D721Med (cell line): ENCODE data around the gene JKAMP.

Experiments used
- DNase-seq: peaks from one replicate; pipeline ENCODE4 v3.0.0; 2011; ENCODE audit warnings: low spot score; ENCODE audit not compliant: insufficient read length
- FAIRE-seq: peaks from 2 replicates; lab custom pipeline; 2011; peaks lifted over from hg19 to GRCh38; lab: Jason Lieb, UNC
- TF ChIP-seq, protein P1 (sequence below): IDR thresholded peaks from 2 replicates; pipeline ENCODE4 v1.5.1; 2012; ENCODE audit warnings: mild to moderate bottlenecking, control low read depth; ENCODE audit not compliant: insufficient read depth; ENCODE audit errors: missing control alignments

The JKAMP gene

DNA sequence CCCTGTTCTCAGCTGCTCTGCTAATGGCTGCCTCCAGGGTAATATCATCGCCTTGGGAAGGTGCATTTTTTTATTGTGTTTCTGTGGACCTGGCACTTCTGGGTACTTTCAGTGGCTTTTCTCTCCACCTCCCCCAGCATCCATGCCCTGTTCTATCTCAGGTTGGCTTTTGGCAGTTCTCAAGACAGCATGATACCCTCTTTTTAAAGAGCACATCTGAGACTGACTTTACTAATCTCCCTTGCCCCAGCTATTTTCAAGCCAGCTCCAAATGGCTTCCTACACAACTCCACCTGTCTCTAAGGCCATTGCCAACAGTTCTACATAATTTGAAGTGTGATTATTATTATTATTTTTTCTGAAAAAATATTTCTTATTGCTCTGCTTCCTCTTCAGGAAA, 53.2 kb downstream of the JKAMP start:
- FAIRE-seq = no peak
- TF ChIP-seq, protein P1, sequence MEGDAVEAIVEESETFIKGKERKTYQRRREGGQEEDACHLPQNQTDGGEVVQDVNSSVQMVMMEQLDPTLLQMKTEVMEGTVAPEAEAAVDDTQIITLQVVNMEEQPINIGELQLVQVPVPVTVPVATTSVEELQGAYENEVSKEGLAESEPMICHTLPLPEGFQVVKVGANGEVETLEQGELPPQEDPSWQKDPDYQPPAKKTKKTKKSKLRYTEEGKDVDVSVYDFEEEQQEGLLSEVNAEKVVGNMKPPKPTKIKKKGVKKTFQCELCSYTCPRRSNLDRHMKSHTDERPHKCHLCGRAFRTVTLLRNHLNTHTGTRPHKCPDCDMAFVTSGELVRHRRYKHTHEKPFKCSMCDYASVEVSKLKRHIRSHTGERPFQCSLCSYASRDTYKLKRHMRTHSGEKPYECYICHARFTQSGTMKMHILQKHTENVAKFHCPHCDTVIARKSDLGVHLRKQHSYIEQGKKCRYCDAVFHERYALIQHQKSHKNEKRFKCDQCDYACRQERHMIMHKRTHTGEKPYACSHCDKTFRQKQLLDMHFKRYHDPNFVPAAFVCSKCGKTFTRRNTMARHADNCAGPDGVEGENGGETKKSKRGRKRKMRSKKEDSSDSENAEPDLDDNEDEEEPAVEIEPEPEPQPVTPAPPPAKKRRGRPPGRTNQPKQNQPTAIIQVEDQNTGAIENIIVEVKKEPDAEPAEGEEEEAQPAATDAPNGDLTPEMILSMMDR = no peak

DNA sequence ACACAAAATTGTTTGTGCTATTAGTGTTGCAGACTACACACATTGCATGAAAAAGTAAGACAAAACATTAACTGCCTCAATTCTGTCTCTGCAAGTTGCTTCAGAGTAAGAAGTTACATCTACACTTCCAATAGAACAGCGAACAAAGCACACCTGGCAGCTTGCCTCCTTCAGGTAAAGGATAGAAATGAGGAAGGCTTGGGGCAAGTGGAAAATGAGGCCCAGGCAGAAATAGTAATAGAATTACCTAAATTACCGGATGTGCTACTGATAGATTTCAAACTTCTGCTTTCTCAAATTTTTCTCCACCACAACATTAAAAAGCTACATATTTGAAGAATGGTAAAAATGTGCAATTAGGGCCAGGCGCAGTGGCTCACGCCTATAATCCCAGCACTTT, 54.6 kb downstream of the JKAMP start:
- DNase-seq (no peak), FAIRE-seq (no peak)
- TF ChIP-seq, protein P1 = no peak

More for the DNA sequence above, 53.2 kb downstream of the JKAMP start:
- no peak for DNase-seq

DNA sequence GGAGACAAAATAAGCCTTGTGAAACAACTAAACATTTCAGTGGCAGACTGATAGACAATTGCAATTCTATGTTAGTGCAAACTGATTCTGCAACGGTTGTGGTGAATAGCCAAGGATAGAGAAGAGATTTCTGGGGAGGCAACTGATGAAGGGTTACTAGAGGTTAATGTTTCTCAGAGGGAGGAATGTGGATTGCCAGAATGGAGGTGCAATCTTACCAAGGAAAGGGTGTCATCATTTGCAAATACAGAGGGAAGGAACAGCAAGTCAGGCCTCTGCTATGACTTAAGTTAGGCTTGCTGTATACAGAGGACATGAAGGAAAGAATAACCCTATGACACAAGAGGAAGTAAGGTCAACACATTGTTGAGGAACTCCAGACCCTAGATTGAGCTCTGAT, 56.5 kb downstream of the JKAMP start:
- no peak for FAIRE-seq

DNA sequence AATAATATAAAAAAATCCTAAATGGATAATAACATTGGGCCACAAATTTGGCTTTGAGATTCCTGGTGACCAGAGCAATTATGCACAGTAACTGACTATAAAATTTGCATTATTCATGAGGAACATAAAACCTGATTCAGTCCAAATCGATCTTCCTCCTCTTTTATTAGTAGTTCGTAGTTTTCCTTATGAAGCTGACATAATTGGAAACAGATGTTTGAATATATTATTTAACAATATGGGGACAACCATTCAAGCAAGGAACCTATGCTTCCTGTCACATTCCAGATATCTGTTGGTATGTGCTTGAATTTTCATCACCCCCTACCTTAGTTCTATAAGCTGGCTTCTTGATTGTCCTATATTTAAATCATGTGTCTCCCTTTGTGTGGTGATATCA, 57.4 kb downstream of the JKAMP start:
- TF ChIP-seq, protein P1 = no peak

More for the DNA sequence above, 56.5 kb downstream of the JKAMP start:
- TF ChIP-seq, protein P1 = no peak
- no peak for DNase-seq

DNA sequence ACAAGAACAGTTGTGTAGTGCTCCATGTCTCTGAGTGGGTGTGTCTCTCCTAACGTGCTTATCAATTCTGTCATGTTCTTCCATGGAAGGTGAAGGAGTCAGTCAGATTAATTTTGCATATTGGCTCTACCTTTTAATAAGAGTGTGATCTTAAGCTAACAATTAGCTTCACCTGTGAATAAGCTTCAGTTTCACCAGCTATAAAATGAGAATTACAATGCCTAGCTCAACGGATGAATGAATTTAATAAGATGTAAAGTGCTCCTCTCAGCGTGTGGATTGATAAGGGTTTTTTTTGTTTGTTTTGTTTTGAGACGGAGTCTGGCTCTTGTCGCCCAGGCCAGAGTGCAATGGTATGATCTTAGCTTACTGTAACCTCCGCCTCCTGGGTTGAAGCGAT, 59.6 kb downstream of the JKAMP start:
- DNase-seq (no peak), FAIRE-seq (no peak)
- TF ChIP-seq, protein P1 = no peak

More for the DNA sequence above, 57.4 kb downstream of the JKAMP start:
- DNase-seq (no peak), FAIRE-seq (no peak)

DNA sequence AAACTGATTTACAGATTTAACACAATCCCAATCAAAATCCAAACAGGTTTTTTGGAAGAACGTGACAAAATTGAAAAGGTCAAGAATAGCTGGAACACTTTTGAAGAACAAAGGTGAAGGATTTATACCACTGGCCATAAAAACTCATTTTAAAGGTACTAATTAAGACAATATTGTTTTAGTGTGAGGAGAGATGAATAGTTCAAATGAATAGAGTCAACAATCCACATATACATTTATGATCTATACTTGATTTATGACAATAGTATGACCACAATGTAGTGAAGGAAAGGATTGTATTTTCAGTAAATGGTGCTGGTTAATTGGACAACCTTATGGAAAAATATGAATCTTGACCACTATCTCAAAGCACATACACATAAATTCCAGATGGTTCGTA, 63.0 kb downstream of the JKAMP start:
- no peak for FAIRE-seq
- no peak for DNase-seq
- TF ChIP-seq, protein P1 = no peak
